Ovary (tissue), 3 donors: Measurements from ENCODE around the gene ACMSD.

ENCODE experiments used
- CTCF ChIP-seq, 3 donors: fragments of 450-650 bp in 2 of 3; fragments of 200-600 bp in 1 of 3; IDR thresholded peaks; one replicate each; pipeline versions ENCODE4 v1.5.1 to v1.8.0; 2016 to 2022; ENCODE audit warnings: antibody characterized with exemption in 3 of 3, mild to moderate bottlenecking in 1 of 3
- POLR2A ChIP-seq: fragments of 450-650 bp; IDR thresholded peaks from one replicate; pipeline ENCODE4 v1.6.1; 2017; ENCODE audit warnings: antibody characterized with exemption, mild to moderate bottlenecking, moderate library complexity
- donor health status: DM: no; HTN: no; CAD: no.

GRCh38 chr2:134795765-134796164 is 42.7 kb upstream of the ACMSD start:
- TF ChIP-seq CTCF (IDR thresholded peaks at IDR 0.05) (no peak), POLR2A (no peak)
